Fibroblast of lung (primary cell): ENCODE measurements around the gene DDX59. TPM values are rescaled to one million over a fixed set of nuclear protein-coding genes. Genes with fewer than 3 reads are reported as not detected.

Experiments
- DNase-seq, 2 donors: peaks; one replicate each; pipeline versions ENCODE4 v3.0.0 to v3.0.0-alpha.2; 2010; ENCODE audit warnings: low read depth in 2 of 2
- H2AFZ ChIP-seq: 2 replicates; pipeline ENCODE4 v1.5.1; 2012; ENCODE audit warnings: low read length, control low read depth, inconsistent platforms
- H3K27ac ChIP-seq: 2 replicates; pipeline ENCODE4 v1.5.1; 2011; ENCODE audit warnings: low read length, control low read depth; ENCODE audit not compliant: insufficient read depth
- H3K27me3 ChIP-seq: 2 replicates; pipeline ENCODE4 v1.5.1; 2011; ENCODE audit warnings: mild to moderate bottlenecking, low read length; ENCODE audit not compliant: control insufficient read depth, insufficient read depth
- H3K36me3 ChIP-seq: 2 replicates; pipeline ENCODE4 v1.5.1; 2011; ENCODE audit warnings: low read length; ENCODE audit not compliant: control insufficient read depth, insufficient read depth
- H3K4me1 ChIP-seq: 2 replicates; pipeline ENCODE4 v1.5.1; 2011; ENCODE audit warnings: low read length; ENCODE audit not compliant: control insufficient read depth, insufficient read depth; ENCODE audit errors: extremely low read depth
- H3K4me2 ChIP-seq: 2 replicates; pipeline ENCODE4 v1.5.1; 2011; ENCODE audit warnings: low read length, control low read depth; ENCODE audit not compliant: insufficient read depth; ENCODE audit errors: extremely low read depth
- H3K4me3 ChIP-seq, 4 experiments: fragments of 200-600 bp in 1 of 4; sonication (generic) in 1 of 4; replicated peaks in 1 of 4; 2 replicates each; pipeline ENCODE4 v1.5.1; 2011 to 2016; ENCODE audit warnings: low read length in 4 of 4, low read depth in 3 of 4, mild to moderate bottlenecking in 3 of 4, control low read depth in 2 of 4, inconsistent platforms in 1 of 4, mixed read lengths in 1 of 4; ENCODE audit not compliant: insufficient read depth in 1 of 4; ENCODE audit errors: control extremely low read depth in 1 of 4
- H3K79me2 ChIP-seq: 2 replicates; pipeline ENCODE4 v1.5.1; 2012; ENCODE audit warnings: mild to moderate bottlenecking, low read length, inconsistent platforms; ENCODE audit not compliant: control insufficient read depth, insufficient read depth
- H3K9ac ChIP-seq: 2 replicates; pipeline ENCODE4 v1.5.1; 2011; ENCODE audit warnings: mild to moderate bottlenecking, low read length, control low read depth; ENCODE audit not compliant: insufficient read depth
- H3K9me3 ChIP-seq: 2 replicates; pipeline ENCODE4 v1.5.1; 2012; ENCODE audit warnings: low read depth, low read length; ENCODE audit not compliant: control insufficient read depth, insufficient read depth
- H4K20me1 ChIP-seq: 2 replicates; pipeline ENCODE4 v1.5.1; 2011; ENCODE audit warnings: low read length; ENCODE audit not compliant: control insufficient read depth, insufficient read depth; ENCODE audit errors: extremely low read depth
- CTCF ChIP-seq, 2 donors: IDR thresholded peaks in 1 of 2; conservative IDR thresholded peaks in 1 of 2; 1 replicate in 1 of 2; 2 replicates in 1 of 2; pipeline ENCODE4 v1.5.1; 2011 to 2012; ENCODE audit warnings: low read length in 2 of 2, control low read depth in 1 of 2, inconsistent platforms in 1 of 2, low read depth in 1 of 2, mild to moderate bottlenecking in 1 of 2
- EZH2 ChIP-seq: IDR thresholded peaks from 2 replicates; pipeline ENCODE4 v1.5.1; 2012; ENCODE audit warnings: low read length, control low read depth, mild to moderate bottlenecking; ENCODE audit errors: missing control alignments
- polyA plus RNA-seq, 2 donors: library from polyadenylated mRNA; depleted of rRNA in 1 of 2; stranded (reverse) in 1 of 2; unstranded in 1 of 2; fragments of >200 nt; gene quantifications; 2 replicates each; pipeline ENCODE4 v1.2.1, GENCODE V29; 2011 to 2012; ENCODE audit warnings: missing spikeins in 1 of 2
- total RNA-seq: library from RNA; depleted of rRNA; stranded (reverse); fragments of >200 nt; gene quantifications from 2 replicates; pipeline ENCODE4 v1.2.1, GENCODE V29; 2014

DDX59 gene
- total and polyA plus RNA-seq, 2 donors (not counting 1 experiment from before 2014, with no cell fraction given) = 14.0 to 18.7 TPM

GRCh38 chr1:200706111-200706814 lies 36.6 kb upstream of the DDX59 start:
- Histone ChIP-seq H3K4me1 (no peaks in the 10 kb centered on the region), H3K4me3 (no peak overlapping the region), H4K20me1 (no peaks in the 10 kb centered on the region), H3K9me3 (no peaks in the 10 kb centered on the region), H3K36me3 (no peaks in the 10 kb centered on the region), H3K27ac (no peak overlapping the region), H3K27me3 (no peaks in the 10 kb centered on the region), H2AFZ (no peak overlapping the region), H3K9ac (no peak overlapping the region), H3K4me2 (no peak overlapping the region), H3K79me2 (no peaks in the 10 kb centered on the region)
- no peak for DNase-seq
- no peak for TF ChIP-seq EZH2
- no peak for TF ChIP-seq CTCF (conservative IDR thresholded peaks at IDR 0.05 in 1 of 2, IDR thresholded peaks at IDR 0.05 in 1 of 2; ENCODE audit: low read depth in 1 of 2, low read length in 2 of 2)

- H2AFZ ChIP-seq = no peak overlapping the region
- H3K4me1 ChIP-seq = no peaks in the 10 kb centered on the region
- DNase-seq = no peak
- H3K79me2 ChIP-seq = no peaks in the 10 kb centered on the region
- H3K27me3 ChIP-seq = no peaks in the 10 kb centered on the region
- no peak overlapping the region for H3K4me2 ChIP-seq
- no peaks in the 10 kb centered on the region for H3K36me3 ChIP-seq
- TF ChIP-seq EZH2 (no peak), CTCF (conservative IDR thresholded peaks at IDR 0.05 in 1 of 2, IDR thresholded peaks at IDR 0.05 in 1 of 2; ENCODE audit: low read depth in 1 of 2, low read length in 2 of 2) (no peak)
- H3K9ac ChIP-seq = no peak overlapping the region
- H3K27ac ChIP-seq = no peak overlapping the region
- H3K9me3 ChIP-seq = no peaks in the 10 kb centered on the region
- no peaks in the 10 kb centered on the region for H4K20me1 ChIP-seq
- H3K4me3 ChIP-seq = no peak overlapping the region
Observed at GRCh38 chr1:200704986-200705500, 35.3 kb upstream of the DDX59 start.

GRCh38 chr1:200699871-200700270 lies 30.2 kb upstream of the DDX59 start:
- Histone ChIP-seq H3K4me3 (no peak overlapping the region), H3K79me2 (no peaks in the 10 kb centered on the region), H3K4me2 (no peak overlapping the region), H2AFZ (no peak overlapping the region), H4K20me1 (no peaks in the 10 kb centered on the region), H3K4me1 (no peaks in the 10 kb centered on the region), H3K27ac (no peak overlapping the region), H3K36me3 (no peaks in the 10 kb centered on the region), H3K9ac (no peak overlapping the region), H3K27me3 (no peaks in the 10 kb centered on the region), H3K9me3 (no peaks in the 10 kb centered on the region)
- no peak for TF ChIP-seq CTCF (conservative IDR thresholded peaks at IDR 0.05 in 1 of 2, IDR thresholded peaks at IDR 0.05 in 1 of 2; ENCODE audit: low read depth in 1 of 2, low read length in 2 of 2)
- no peak for TF ChIP-seq EZH2
- DNase-seq = peak in 1 of 2 donors; percentile 59
